Suppressor macrophage treated with lipopolysaccharide for 1 hour (primary cell): ENCODE measurements around the gene HYOU1.

Source experiments
- DNase-seq, 3 donors: peaks; one replicate each; pipeline ENCODE4 v3.0.0-alpha.2; 2020 to 2022

HYOU1 gene

DNA sequence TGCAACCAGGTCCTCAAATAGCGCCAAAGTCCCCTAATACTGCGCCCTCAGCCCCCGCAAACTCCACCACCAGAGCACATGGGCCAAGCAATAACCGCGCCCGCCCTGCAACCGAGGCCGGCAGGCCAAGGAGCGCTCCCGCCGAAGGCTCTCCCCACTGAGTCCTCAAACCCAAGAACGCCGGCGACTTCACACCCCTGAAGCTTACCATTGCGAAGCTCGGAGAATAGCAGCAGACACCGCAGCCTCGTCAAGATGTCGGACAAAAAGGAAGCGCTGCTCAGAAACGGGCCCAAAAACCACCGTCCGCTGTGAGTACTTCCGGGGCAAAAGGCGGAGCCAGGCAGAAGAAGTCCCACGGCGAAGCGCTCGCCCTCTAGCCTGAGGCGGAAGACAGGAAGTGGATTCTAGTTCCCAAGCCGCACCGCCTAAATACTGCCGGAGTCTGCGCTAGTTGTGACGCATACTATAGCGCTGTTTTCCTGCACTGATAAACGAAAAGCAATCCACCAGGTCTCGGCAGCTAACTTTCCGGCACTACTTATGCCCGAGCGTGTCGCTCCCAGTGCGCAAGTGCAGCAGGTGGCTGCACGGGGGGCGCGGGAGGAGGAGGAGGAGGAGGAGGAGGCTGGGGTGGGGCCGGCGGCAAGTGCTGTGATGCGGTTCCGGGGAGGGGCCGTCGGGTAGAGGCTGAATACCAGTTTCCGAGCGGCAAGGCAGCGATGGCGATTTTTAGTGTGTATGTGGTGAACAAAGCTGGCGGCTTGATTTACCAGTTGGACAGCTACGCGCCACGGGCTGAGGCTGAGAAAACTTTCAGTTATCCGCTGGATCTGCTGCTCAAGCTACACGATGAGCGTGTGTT is 38.7 kb downstream of the HYOU1 start, which contains the start of the genes RPS25 and TRAPPC4:
Gene RPS25 (minus strand): TSS at position 270 of the 865 bp plus-strand sequence. CDS start 59 bp downstream, at position 211.
Gene TRAPPC4 (plus strand): TSS at position 693 of the 865 bp plus-strand sequence. CDS start 30 bp downstream, at position 723.
- peak; percentile 96 to 97 (median 97) for DNase-seq

DNA sequence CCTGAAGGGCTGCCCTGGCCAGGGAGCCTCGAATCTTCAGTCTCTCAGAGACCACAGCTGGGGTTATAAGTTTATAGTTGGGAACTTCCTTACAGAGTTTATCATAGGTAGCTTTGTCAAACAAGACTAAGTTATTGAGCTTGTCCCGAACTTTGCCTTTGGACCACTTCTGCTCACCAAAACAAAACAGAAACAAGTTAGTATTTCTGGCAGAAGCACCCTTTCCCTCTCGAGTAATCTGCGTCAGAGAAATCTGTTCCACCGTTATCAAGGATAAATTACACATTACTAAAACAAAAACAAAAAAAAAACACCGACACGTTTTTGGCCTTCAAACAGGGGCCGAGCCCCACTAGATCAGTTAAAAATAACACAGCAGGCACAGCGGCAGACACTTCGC is 39.6 kb downstream of the HYOU1 start:
- peak in 2 of 3 donors; percentile 36 to 40 for DNase-seq

DNA sequence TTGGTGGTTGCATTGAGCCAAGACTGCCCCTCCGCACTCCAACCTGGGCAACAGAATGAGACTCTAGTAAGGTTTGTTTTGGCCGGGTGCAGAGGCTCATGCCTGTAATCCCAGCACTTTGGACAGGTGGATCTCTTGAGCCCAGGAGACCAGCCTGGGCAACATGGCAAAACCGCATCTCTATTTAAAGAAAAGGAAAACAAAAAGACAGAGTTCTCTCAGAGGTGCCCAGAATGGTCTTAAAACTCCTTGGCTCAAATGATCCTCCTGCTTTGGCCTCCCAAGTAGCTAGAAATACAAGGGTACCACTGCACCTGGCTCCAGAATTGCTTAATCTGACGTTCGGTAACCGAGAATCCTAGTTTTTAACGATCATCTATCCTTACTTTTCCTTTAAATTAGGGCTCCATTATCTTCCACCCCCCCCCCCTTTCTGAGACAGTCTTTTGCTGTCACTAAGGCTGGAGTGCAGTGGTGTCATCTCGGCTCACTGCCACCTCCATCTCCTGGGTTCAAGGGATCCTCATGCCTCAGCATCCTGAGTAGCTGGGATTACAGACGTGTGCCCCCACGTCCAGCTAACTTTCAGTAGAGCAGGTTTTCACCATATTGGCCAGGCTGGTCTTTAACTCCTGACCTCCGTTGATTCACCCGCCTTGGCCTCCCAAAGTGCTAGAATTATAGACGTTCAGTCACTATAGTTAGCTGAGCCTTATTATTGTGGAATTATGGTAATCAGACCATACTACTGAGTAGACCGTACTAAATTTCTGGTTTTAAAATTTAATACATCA is 40.6 kb downstream of the HYOU1 start:
- no peak for DNase-seq

DNA sequence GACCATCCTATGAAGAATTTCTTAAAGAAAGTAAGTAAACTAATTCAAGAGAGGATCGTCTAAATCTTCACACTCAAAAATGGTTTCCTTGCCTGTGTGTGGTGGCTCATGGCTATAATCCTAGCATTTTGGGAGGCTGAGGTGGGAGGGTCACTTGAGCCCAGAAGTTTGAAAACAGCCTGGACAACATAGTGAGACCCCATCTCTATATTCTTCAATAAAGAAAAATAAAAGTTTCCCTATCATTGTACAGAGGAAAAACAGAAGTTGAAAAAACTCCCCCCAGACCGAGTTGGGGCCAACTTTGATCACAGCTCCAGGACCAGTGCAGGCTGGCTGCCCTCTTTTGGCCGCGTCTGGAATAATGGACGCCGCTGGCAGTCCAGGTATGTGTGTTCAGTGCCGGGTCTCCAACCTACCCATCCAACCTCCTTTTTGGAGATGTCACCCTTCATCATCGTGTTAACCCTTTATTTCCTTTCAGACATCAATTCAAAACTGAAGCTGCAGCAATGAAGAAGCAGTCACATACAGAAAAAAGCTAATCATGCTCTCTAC is 41.9 kb downstream of the HYOU1 start:
- no peak for DNase-seq

DNA sequence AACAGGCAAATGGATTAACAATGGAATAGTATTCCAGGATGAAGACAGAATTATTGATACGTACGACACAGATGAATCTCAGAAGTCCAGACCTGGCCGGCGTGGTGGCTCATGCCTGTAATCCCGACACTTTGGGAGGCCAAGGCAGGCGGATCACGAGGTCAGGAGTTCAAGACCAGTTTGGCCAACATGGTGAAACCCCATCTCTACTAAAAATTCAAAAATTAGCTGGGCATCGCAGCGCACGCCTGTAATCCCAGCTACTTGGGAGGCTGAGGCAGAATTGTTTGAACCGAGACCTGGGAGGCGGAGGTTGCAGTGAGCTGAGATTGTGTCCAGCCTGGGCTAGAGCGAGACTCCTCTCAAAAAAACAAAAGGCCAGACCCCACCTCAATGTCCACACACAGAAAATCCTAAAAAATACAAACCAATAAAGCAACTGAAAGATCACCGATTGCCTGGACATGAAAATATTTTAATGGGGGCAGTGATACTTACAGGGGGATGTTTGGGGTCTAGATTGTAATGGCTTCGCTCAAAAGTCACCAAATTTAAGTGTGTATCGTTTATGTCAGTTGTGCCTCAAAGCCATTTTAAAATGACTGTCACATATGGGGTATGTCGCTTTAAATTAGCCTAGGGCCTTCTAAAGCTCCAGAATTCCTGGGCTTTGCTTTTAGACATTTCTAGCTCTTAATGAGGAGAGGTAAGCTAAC is 42.6 kb downstream of the HYOU1 start:
- DNase-seq: no peak

DNA sequence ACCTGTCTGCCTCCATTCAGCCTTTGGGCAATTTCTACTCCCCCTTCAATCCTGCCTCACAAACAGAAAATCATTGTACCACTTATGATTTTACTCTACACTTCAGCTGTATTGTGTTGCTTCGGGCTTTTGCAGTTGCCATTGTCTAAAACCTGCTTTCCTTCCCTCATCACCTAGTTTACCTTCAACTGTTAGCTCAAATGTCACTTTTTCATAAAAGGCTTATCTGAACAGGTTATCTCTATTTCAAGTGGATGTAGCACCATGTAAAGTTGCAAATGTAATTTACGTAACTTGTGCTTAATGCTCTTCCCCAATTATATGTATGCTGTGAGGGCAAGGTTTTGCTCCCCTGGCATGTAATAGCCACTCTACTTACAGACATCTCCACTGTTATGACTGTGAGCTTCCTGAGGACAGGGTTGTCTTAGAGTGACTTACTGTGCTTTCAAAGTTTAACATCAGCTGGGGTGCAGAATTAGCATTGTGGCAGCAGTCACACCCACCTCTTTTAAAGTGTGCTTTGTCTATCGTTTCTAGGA is 44.3 kb downstream of the HYOU1 start:
- no peak for DNase-seq

DNA sequence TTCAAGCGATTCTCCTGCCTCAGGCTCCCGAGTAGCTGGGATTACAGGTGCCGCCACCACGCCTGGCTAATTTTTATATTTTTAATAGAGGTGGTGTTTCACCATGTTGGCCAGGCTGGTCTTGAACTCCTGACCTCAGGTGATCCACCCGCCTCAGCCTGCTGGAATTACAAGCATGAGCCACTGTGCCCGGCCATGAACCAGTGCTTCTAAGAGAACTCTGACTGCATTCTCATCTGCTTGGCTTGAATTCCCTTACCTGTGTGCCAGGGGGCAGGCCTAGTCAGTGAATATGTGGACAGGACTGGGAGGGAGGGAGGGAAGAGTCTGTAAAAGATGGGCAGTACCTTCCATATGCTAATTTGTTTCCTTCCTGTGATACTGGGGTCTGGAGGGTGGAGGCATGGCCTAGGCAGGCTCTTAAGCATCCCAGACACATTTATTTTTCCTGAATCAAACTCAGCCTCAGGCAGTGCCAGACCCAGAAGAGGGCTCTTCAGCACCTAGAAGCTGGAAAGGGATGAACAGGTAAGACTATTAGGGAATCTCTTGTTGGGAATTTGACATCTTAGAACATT is 45.4 kb downstream of the HYOU1 start:
- no peak for DNase-seq

DNA sequence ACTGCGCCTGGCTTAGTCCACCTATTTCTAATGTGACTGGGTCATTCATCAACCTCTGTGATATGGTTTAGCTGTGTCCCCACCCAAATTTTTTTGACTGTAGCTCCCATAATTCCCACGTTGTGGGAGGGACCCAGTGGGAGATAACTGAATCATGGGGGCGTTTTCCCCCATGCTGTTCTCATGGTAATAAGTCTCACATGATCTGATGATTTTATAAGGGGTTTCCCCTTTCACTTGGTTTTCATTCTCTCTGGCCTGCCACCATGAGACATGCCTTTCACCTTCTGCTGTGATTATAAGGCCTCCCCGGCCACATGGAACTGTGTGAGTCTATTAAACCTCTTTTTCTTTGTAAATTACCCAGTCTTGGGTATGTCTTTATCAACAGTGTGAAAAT is 50.3 kb downstream of the HYOU1 start:
- DNase-seq: peak; percentile 20 to 51 (median 34)

DNA sequence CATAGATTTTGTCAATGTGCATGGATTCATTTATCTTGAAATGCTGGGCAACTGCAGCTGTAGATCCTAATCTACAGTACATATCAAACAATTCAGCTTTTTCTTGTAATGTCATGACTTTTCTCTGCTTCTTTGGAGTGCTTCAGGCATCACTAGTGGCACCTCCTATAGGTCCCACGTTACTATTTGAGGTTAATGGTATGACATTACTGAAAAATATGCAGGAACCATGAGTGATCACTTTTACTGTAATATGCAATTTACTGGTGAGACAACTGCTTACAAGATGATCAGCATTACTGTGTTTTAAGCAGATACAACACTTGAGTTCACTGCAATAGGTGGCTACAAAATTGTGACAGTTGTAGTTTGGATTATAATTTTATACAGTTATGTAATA is 56.1 kb downstream of the HYOU1 start:
- DNase-seq: no peak

DNA sequence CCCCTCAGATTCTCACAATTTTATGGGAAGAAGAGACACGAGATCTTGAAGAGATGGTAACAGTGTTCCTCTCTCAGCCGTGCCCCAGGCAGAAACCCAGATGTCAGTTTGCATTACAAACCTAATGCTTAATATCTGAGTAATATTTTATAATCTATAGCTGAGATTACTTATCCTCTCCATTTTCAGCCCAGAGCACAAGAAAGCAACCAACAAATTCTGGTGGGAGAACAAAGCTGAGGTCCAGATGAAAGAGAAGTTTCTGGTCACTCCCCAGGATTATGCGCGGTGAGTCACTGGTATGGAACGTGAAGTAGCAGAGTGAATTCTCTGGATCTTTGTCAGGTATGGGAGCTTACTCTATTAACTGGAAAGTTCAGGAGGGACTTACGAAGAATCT is 58.2 kb downstream of the HYOU1 start:
- DNase-seq: peak in 1 of 3 donors; percentile 9

DNA sequence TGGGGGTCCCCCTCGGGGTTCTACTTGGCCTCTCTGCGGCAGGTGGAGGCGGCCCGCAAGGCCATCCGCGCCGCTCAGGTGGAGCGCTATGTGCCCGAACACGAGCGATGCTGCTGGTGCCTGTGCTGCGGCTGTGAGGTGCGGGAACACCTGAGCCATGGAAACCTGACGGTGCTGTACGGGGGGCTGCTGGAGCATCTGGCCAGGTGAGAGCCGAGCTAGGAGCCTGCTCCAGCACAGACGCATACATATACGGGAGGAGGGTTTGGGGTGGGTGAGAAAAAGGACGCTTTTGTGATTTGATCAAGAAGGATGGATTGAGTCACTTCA is 58.7 kb downstream of the HYOU1 start:
- no peak for DNase-seq

DNA sequence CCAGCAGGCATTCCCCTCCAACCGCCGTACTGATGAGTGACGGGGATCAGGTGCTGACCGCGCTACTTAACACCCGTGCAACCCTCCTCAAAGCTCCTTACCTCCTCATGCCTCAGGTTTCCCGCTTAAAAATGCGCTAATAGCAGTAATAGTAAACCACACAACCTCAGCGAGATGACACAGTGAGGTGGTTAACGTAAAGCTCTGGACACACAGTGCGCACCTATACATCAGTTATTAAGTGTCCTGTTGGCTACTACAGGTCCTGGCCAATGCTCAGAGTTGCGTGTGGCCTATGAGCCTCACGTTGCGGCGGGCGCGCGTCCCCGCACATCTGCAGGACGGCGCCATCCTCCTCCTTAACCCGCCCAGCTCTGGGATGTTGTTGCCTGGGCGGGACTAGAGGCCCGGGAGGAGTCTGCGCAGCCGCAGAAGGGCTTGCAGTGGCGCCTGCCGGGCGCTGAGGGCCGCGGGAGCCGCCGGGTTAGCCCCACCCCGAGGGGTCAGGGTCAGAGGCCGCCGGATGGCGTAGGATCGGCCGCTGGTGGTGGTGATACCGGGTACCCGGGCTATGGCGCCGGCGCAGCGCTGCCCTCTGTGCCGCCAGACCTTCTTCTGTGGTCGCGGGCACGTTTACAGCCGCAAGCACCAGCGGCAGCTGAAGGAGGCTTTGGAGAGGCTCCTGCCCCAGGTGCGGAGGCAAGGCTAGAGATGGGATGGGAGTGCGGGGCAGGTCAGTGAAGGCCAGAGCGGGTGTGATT is 59.2 kb downstream of the HYOU1 start, which contains the start of gene CENATAC:
Gene CENATAC (plus strand): TSS at position 512 of the 761 bp plus-strand sequence. CDS start 60 bp downstream, at position 572.
- peak; percentile 97 to 99 (median 98) for DNase-seq

DNA sequence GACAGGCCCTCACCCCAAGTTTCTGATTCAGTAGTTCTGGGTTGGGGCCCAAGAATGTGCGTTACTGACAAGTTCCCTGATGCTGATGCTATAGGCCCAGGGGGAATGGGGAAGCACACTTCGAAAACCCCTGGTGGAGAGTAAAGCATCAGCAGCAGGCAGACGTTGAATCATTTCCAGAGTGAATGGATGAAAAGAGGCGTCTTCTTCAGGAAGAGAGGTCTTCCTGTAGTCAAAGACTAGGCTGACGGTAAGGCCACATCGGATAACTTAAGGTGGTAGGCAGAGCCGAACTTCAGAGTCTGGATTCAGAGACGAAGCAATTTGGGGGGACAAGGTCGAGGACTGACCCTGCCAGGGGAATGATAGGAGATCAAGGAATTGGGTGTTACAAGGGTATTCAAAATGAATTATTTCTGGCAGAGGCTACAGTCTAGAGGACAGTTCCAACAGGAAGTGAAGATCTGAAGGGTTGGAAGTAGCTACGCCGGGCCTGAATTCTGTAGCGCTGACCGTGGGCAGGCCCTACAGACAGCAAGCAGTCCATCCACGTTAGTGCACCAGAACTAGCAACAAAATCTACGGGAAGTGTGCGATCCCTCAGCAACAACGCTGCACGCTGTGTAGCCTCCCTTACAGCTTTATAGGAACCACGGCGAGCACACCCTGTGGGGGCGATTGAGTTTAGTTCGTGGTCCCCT is 59.9 kb downstream of the HYOU1 start:
- DNase-seq: peak; percentile 65 to 78 (median 73)
